GM23338 (cell line): ENCODE results near the gene IGF2.
A peak's percentile ranks its signal among the peaks of the same experiment; 100 is the strongest.

ENCODE experiments used
- EZH2 ChIP-seq: fragments of 200-600 bp; sonication (generic); IDR thresholded peaks from one replicate; pipeline ENCODE4 v1.8.0; 2017; ENCODE audit warnings: antibody characterized with exemption, mild to moderate bottlenecking, low read depth; ENCODE audit not compliant: unreplicated experiment
- POLR2AphosphoS5 ChIP-seq: IDR thresholded peaks from 2 replicates; pipeline ENCODE4 v1.6.1; 2016; ENCODE audit warnings: antibody characterized with exemption, low read depth
- TF ChIP-seq, protein P1 (sequence below), 2 experiments: fragments of 200-600 bp in 1 of 2; sonication (generic) in 1 of 2; conservative IDR thresholded peaks; 2 replicates each; pipeline versions ENCODE4 v1.5.1 to v1.6.1; 2016 to 2017; ENCODE audit warnings: antibody characterized with exemption in 2 of 2, low read depth in 2 of 2, mild to moderate bottlenecking in 2 of 2, moderate library complexity in 1 of 2

DNA sequence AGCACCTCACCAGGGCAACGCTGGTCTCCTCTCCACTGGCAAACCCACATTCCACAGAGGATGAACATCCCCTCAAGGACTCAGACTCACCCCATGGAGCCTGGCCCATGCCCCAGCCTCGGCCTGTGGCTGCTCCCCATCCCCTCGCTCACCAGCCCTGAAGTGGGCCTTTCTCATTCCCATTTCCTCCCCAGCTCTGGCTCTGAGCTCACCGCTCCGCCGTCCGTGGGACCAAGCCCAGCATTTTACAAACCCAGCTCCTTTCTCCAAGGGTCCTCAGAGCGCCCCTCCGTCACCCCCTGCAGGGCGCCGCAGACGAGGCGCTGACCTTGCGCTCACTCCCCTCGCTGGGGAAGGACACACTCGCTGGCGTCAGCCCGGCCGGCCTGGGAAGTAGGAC, 6.9 kb upstream of the IGF2 start:
- TF ChIP-seq, protein P1, sequence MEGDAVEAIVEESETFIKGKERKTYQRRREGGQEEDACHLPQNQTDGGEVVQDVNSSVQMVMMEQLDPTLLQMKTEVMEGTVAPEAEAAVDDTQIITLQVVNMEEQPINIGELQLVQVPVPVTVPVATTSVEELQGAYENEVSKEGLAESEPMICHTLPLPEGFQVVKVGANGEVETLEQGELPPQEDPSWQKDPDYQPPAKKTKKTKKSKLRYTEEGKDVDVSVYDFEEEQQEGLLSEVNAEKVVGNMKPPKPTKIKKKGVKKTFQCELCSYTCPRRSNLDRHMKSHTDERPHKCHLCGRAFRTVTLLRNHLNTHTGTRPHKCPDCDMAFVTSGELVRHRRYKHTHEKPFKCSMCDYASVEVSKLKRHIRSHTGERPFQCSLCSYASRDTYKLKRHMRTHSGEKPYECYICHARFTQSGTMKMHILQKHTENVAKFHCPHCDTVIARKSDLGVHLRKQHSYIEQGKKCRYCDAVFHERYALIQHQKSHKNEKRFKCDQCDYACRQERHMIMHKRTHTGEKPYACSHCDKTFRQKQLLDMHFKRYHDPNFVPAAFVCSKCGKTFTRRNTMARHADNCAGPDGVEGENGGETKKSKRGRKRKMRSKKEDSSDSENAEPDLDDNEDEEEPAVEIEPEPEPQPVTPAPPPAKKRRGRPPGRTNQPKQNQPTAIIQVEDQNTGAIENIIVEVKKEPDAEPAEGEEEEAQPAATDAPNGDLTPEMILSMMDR (conservative IDR thresholded peaks at IDR 0.05; ENCODE audit: low read depth in 2 of 2) = 0 out of 4 replicates have a peak, but pooled peaks of 1 of the 2 experiments have one; percentile 4
- TF ChIP-seq POLR2AphosphoS5 = no peak
- TF ChIP-seq EZH2 = no peak
